Upper lobe of left lung (tissue), 6 donors: Measurements from ENCODE around the gene FAM110D. TPM values are rescaled to one million over a fixed set of nuclear protein-coding genes. Genes with fewer than 3 reads are reported as not detected.

Source experiments
- ATAC-seq, 2 donors: fragments of 200-7000 bp; cut with Tn5 transposase; one replicate each; pipeline ENCODE4 v1.9.1; 2022; ENCODE audit warnings: mild to moderate bottlenecking in 2 of 2, moderate library complexity in 2 of 2; ENCODE audit not compliant: low FRiP score in 2 of 2
- DNase-seq, 2 donors: peaks; one replicate each; pipeline ENCODE4 v3.0.0-alpha.2; 2019 to 2020
- H3K27ac ChIP-seq, 4 donors: fragments of 200-600 bp; sonication (generic); one replicate each; pipeline ENCODE4 v1.5.1; 2016 to 2019
- H3K27me3 ChIP-seq, 4 donors: fragments of 200-600 bp; sonication (generic); one replicate each; pipeline ENCODE4 v1.5.1; 2017 to 2019
- H3K36me3 ChIP-seq, 4 donors: fragments of 200-600 bp; sonication (generic); one replicate each; pipeline ENCODE4 v1.5.1; 2016 to 2019
- H3K4me1 ChIP-seq, 4 donors: fragments of 200-600 bp; sonication (generic); one replicate each; pipeline ENCODE4 v1.5.1; 2018 to 2019
- H3K4me3 ChIP-seq, 4 donors: fragments of 200-600 bp; sonication (generic); one replicate each; pipeline ENCODE4 v1.5.1; 2017 to 2019; ENCODE audit warnings: mild to moderate bottlenecking in 2 of 4, moderate library complexity in 1 of 4
- H3K9me3 ChIP-seq, 4 donors: fragments of 200-600 bp; sonication (generic); one replicate each; pipeline ENCODE4 v1.5.1; 2018 to 2019
- CTCF ChIP-seq, 6 experiments: fragments of 450-650 bp in 4 of 6; fragments of 200-600 bp in 2 of 6; sonication (generic) in 2 of 6; IDR thresholded peaks; one replicate each; pipeline ENCODE4 v1.5.1; 2016 to 2019; ENCODE audit warnings: antibody characterized with exemption in 6 of 6
- EP300 ChIP-seq, 4 donors: sonication (generic); formaldehyde crosslinking; IDR thresholded peaks; one replicate each; pipeline ENCODE4 v1.5.1; 2017; ENCODE audit warnings: antibody characterized with exemption in 4 of 4, control low read depth in 2 of 4
- POLR2A ChIP-seq, 4 donors: fragments of 450-650 bp; IDR thresholded peaks; one replicate each; pipeline ENCODE4 v1.5.1; 2016 to 2017; ENCODE audit warnings: antibody characterized with exemption in 4 of 4, mild to moderate bottlenecking in 2 of 4
- POLR2AphosphoS5 ChIP-seq, 2 donors: sonication (generic); formaldehyde crosslinking; IDR thresholded peaks; one replicate each; pipeline ENCODE4 v1.5.1; 2017; ENCODE audit warnings: antibody characterized with exemption in 2 of 2
- WGBS, 2 donors: methylation state at CpG; one replicate each; pipeline ENCODE4 v1.1.5; 2017 to 2018; 5-methylcytosine and 5-hydroxymethylcytosine counted together
- total RNA-seq, 6 donors: library from RNA; depleted of rRNA in 4 of 6; stranded (reverse); fragments of >200 nt in 4 of 6; gene quantifications; one replicate each; pipeline versions ENCODE4 v1.1.0 to v1.2.1, GENCODE V29; 2016 to 2021
- donor health status: DM: no; HTN: no; CAD: no; lungs with moderate emphysema.
- donor health status: DM: no; HTN: yes; CAD: no; lungs with severe emphysema.

The FAM110D gene
- total RNA-seq, 6 donors from 2014 or later, result 1.0 to 6.7 (median 4.7) TPM

GRCh38 chr1:26190373-26190987 is 31.6 kb downstream of the FAM110D start, which contains the start of gene CATSPER4:
TSS of gene CATSPER4 (plus strand) at chr1:26190602. CDS start at chr1:26190628, 26 bp downstream.
- DNase-seq (no peak), ATAC-seq (no peak)

GRCh38 chr1:26191739-26192138 is 32.9 kb downstream of the FAM110D start:
- Histone ChIP-seq H3K27ac (no peak overlapping the region), H3K27me3 (no peaks in the 10 kb centered on the region), H3K36me3 (peaks cover 0 to 9% (median 2%) of the 10 kb centered on the region in 4 donors), H3K4me3 (no peak overlapping the region), H3K4me1 (no peaks in the 10 kb centered on the region), H3K9me3 (no peaks in the 10 kb centered on the region)
- DNase-seq (no peak), ATAC-seq (no peak)
- TF ChIP-seq POLR2AphosphoS5 (IDR thresholded peaks at IDR 0.05), result no peak
- no peak for TF ChIP-seq EP300 (IDR thresholded peaks at IDR 0.05)
- TF ChIP-seq POLR2A (IDR thresholded peaks at IDR 0.05), result no peak
- no peak for TF ChIP-seq CTCF (IDR thresholded peaks at IDR 0.05)
- WGBS, 2 donors, result 21 to 40% methylated on average over 3 of the region's 3 CpGs

More at GRCh38 chr1:26190373-26190987, 31.6 kb downstream of the FAM110D start, which contains the start of gene CATSPER4:
- TF ChIP-seq POLR2A (IDR thresholded peaks at IDR 0.05) (no peak), POLR2AphosphoS5 (IDR thresholded peaks at IDR 0.05) (no peak), EP300 (IDR thresholded peaks at IDR 0.05) (no peak), CTCF (IDR thresholded peaks at IDR 0.05) (no peak)
- no peak within 1 kb of the TSS for H3K4me3 ChIP-seq
- 47 to 60% methylated on average over 11 to 16 of the region's 16 CpGs for WGBS, 2 donors
- no peaks in the 10 kb centered on the region for H3K4me1 ChIP-seq
- no peak within 1 kb of the TSS for H3K27ac ChIP-seq
- no peaks in the 10 kb centered on the region for H3K9me3 ChIP-seq
- H3K36me3 ChIP-seq, result peaks cover 0 to 11% (median 2%) of the 10 kb centered on the region in 4 donors
- no peaks in the 10 kb centered on the region for H3K27me3 ChIP-seq

GRCh38 chr1:26195805-26196204 is 36.9 kb downstream of the FAM110D start:
- peaks cover 0 to 2% (median 0%) of the 10 kb centered on the region in 4 donors for H3K4me1 ChIP-seq
- H3K27me3 ChIP-seq, result no peaks in the 10 kb centered on the region
- H3K4me3 ChIP-seq, result no peak overlapping the region
- ATAC-seq (no peak), DNase-seq (no peak)
- TF ChIP-seq EP300 (IDR thresholded peaks at IDR 0.05), result no peak
- no peak for TF ChIP-seq CTCF (IDR thresholded peaks at IDR 0.05)
- no peak for TF ChIP-seq POLR2A (IDR thresholded peaks at IDR 0.05)
- no peak for TF ChIP-seq POLR2AphosphoS5 (IDR thresholded peaks at IDR 0.05)
- no peaks in the 10 kb centered on the region for H3K36me3 ChIP-seq
- H3K27ac ChIP-seq, result no peak overlapping the region
- H3K9me3 ChIP-seq, result no peaks in the 10 kb centered on the region
- 72 to 73% methylated on average over 3 of the region's 3 CpGs for WGBS, 2 donors

- Histone ChIP-seq H3K27me3 (no peaks in the 10 kb centered on the region), H3K9me3 (no peaks in the 10 kb centered on the region), H3K4me1 (peaks cover 0 to 7% (median 4%) of the 10 kb centered on the region in 4 donors), H3K36me3 (no peaks in the 10 kb centered on the region), H3K4me3 (no peak overlapping the region), H3K27ac (no peak overlapping the region)
- TF ChIP-seq CTCF (IDR thresholded peaks at IDR 0.05) (no peak), POLR2A (IDR thresholded peaks at IDR 0.05) (no peak), EP300 (IDR thresholded peaks at IDR 0.05) (no peak), POLR2AphosphoS5 (IDR thresholded peaks at IDR 0.05) (no peak)
- DNase-seq (no peak), ATAC-seq (no peak)
- WGBS, 2 donors, result 95 to 100% methylated on average over 3 of the region's 3 CpGs
Measured at GRCh38 chr1:26197301-26197700, 38.4 kb downstream of the FAM110D start.

- H3K27me3 ChIP-seq, result no peaks in the 10 kb centered on the region
- TF ChIP-seq EP300 (IDR thresholded peaks at IDR 0.05), result no peak
- no peak for TF ChIP-seq POLR2A (IDR thresholded peaks at IDR 0.05)
- no peak for TF ChIP-seq POLR2AphosphoS5 (IDR thresholded peaks at IDR 0.05)
- no peak for TF ChIP-seq CTCF (IDR thresholded peaks at IDR 0.05)
- no peaks in the 10 kb centered on the region for H3K9me3 ChIP-seq
- no peak overlapping the region for H3K27ac ChIP-seq
- H3K4me1 ChIP-seq, result peaks cover 0 to 7% (median 4%) of the 10 kb centered on the region in 4 donors
- ATAC-seq (no peak), DNase-seq (no peak)
- WGBS, 2 donors, result 93 to 94% methylated on average over 11 of the region's 11 CpGs
- no peak overlapping the region for H3K4me3 ChIP-seq
- no peaks in the 10 kb centered on the region for H3K36me3 ChIP-seq
Measured at GRCh38 chr1:26197813-26198212, 38.9 kb downstream of the FAM110D start.
